Activated T-helper 2 cell treated with anti-CD3 and anti-CD28 coated beads, Interferon-gamma antibody, Interleukin-2, Interleukin-4, amounts not matched to agents 10 μg/mL and 5 μg/mL and 100 μg/mL, durations not matched to agents 14 hours and 24 hours and 36 hours (primary cell): ENCODE results near the gene CHST11. TPM values are rescaled to one million over a fixed set of nuclear protein-coding genes. Genes with fewer than 3 reads are reported as not detected.
A peak's percentile ranks its signal among the peaks of the same experiment; 100 is the strongest.

Source experiments
- DNase-seq: peaks from one replicate; pipeline ENCODE4 v3.0.0; 2021; ENCODE audit warnings: low spot score
- H3K27ac Mint-ChIP-seq: one replicate; pipeline ENCODE4 v1.8.0; 2021; ENCODE audit warnings: mixed read lengths
- H3K27me3 Mint-ChIP-seq: one replicate; pipeline ENCODE4 v1.8.0; 2021; ENCODE audit warnings: low read depth, mixed read lengths
- H3K36me3 Mint-ChIP-seq: one replicate; pipeline ENCODE4 v1.8.0; 2021; ENCODE audit warnings: low read depth, mixed read lengths
- H3K4me1 Mint-ChIP-seq: one replicate; pipeline ENCODE4 v1.8.0; 2021; ENCODE audit warnings: low read depth, mixed read lengths
- H3K4me3 Mint-ChIP-seq: one replicate; pipeline ENCODE4 v1.8.0; 2021; ENCODE audit warnings: low read depth, mild to moderate bottlenecking, moderate library complexity, mixed read lengths
- H3K9me3 Mint-ChIP-seq: one replicate; pipeline ENCODE4 v1.8.0; 2021; ENCODE audit warnings: mixed read lengths
- intact Hi-C: fragments of 100-400 bp; cut with micrococcal nuclease; formaldehyde crosslinking; loops from one replicate; pipeline ENCODE4 v1.15.1; 2023
- total RNA-seq: library from RNA; stranded (reverse); gene quantifications from 2 replicates; pipeline ENCODE4 v1.2.3, GENCODE V29; 2022

The CHST11 gene
- total RNA-seq, 1 donor from 2014 or later = 50.6 TPM

DNA sequence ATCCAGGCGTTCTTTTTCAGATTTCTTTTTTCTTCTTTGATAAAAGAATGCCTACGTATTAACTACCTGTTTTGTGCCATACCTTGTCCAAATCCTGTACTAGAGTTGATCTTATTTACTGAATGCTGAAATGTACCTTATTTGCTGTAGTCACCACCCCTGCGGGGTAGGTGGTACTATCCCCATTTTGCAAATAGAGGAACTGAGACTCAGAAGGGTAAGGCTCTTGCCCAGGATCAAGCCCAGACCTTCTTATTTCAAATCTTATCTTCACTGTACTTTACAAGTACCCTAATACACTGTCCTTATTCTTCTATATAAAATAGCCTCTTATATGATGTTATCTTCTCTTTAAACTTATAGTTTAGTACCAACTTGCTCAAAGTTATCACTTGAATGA, 294.8 kb downstream of the CHST11 start:
- intact Hi-C loops = no loop called here
- Mint-ChIP-seq H3K36me3 (peaks cover 30% of the 10 kb centered on the region), H3K27ac (no peak overlapping the region), H3K4me1 (peaks cover 30% of the 10 kb centered on the region), H3K4me3 (no peak overlapping the region), H3K27me3 (no peaks in the 10 kb centered on the region), H3K9me3 (no peaks in the 10 kb centered on the region)
- DNase-seq = no peak

DNA sequence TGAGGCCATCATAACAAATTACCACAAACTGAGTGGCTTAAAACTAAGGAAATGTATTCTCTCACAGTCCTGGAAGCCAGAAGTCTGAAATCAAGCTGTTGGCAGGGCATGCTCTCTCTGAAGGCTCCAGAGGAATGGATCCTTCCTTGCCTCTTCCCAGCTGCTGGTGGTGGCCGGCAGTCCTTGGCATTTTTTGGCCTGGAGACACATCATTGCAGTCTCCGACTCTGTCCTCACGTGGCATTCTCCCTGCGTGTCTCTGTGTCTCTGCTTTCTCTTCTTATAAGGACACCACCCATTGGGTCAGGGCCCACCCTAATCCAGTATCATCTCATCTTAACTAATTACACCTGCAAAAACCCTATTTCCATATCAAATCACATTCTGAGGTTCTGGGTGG, 295.3 kb downstream of the CHST11 start:
- Mint-ChIP-seq H3K4me3 (no peak overlapping the region), H3K36me3 (peaks cover 34% of the 10 kb centered on the region), H3K4me1 (peaks cover 30% of the 10 kb centered on the region), H3K27ac (no peak overlapping the region), H3K9me3 (no peaks in the 10 kb centered on the region), H3K27me3 (no peaks in the 10 kb centered on the region)
- intact Hi-C loops = no loop called here
- DNase-seq = no peak

DNA sequence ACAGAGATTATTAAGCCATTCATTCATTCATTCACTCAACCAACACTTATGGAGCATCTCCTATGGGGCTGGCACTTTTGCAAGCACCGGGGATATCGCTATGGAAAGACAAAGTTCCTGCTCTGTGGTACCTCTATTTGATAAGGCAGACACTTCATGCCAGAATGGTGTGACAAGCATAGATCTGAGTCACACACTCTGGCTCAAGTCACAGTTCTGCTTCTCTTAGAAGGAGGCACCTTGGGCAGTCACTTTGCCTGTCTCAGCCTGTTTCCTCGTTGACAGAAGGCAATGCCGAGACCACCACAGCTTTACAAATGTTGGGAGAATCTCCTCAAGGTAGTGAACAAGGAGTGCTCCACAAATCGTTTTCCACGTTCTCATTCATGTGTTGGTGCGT, 296.1 kb downstream of the CHST11 start:
- DNase-seq = no peak
- no peaks in the 10 kb centered on the region for H3K9me3 Mint-ChIP-seq
- H3K36me3 Mint-ChIP-seq = peaks cover 43% of the 10 kb centered on the region
- no peaks in the 10 kb centered on the region for H3K27me3 Mint-ChIP-seq
- peaks cover 23% of the 10 kb centered on the region for H3K4me1 Mint-ChIP-seq
- H3K4me3 Mint-ChIP-seq = no peak overlapping the region
- no peak overlapping the region for H3K27ac Mint-ChIP-seq
- intact Hi-C loops = no loop called here

DNA sequence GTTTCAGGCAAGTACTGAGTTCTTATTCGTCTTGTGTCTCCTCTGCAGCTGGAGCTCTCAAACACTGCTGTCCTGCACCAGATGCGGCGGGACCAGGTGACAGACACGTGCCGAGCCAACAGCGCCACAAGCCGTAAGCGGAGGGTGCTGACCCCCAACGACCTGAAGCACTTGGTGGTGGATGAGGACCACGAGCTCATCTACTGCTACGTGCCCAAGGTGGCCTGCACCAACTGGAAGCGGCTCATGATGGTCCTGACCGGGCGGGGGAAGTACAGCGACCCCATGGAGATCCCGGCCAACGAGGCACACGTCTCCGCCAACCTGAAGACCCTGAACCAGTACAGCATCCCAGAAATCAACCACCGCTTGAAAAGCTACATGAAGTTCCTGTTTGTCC, 300.2 kb downstream of the CHST11 start:
- H3K36me3 Mint-ChIP-seq = peaks cover 55% of the 10 kb centered on the region
- H3K27ac Mint-ChIP-seq = no peak overlapping the region
- no peak for DNase-seq
- H3K4me1 Mint-ChIP-seq = no peaks in the 10 kb centered on the region
- intact Hi-C loops = no loop called here
- H3K4me3 Mint-ChIP-seq = no peak overlapping the region
- H3K27me3 Mint-ChIP-seq = no peaks in the 10 kb centered on the region
- no peaks in the 10 kb centered on the region for H3K9me3 Mint-ChIP-seq

DNA sequence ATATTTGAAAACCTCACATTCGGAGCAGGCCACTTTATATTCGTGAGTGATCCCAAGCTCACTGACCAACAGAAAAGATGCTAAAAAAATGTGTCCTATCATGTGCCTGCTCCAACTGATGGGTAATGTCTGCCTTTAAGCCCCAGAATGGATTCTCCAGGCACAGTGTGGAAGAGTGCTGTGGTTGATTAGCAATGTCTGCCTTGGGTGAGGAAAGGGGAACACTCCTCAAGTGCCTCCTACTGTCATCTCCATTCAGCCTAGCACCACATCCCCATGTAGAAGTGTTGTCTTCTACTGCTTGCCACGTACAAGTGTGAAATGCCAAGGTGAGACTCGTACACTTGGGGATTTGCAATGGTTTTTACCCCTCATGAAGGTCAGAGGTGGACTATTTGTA, 302.0 kb downstream of the CHST11 start:
- no peak overlapping the region for H3K27ac Mint-ChIP-seq
- H3K36me3 Mint-ChIP-seq = peaks cover 52% of the 10 kb centered on the region
- no peaks in the 10 kb centered on the region for H3K27me3 Mint-ChIP-seq
- DNase-seq = no peak
- intact Hi-C loops = no loop called here
- no peaks in the 10 kb centered on the region for H3K9me3 Mint-ChIP-seq
- peaks cover 8% of the 10 kb centered on the region for H3K4me1 Mint-ChIP-seq
- no peak overlapping the region for H3K4me3 Mint-ChIP-seq

DNA sequence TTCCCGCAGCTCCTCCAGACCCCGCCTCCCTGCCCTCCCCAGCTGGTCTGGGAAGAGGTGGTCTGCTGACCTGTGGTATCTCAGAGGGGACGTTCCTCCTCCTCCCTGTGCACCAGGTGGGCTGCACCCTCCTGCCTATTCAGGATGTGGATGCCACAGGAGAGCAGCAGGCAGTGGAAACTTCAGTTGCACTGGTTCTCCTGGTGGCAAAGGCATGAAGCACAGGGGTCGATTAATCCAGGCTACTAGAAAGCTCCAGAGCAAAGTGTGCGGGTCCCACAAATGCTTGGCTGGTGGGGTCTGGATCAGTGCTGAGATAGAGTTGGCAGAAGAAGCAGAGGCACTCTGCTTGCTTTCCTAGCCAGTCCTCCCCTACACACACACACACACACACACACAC, 304.3 kb downstream of the CHST11 start:
- intact Hi-C loops = loop anchor here (5.0 to 10.0 kb wide), 3 partner anchors 79 to 299 kb away; partner anchors contain the start of gene SLC41A2

DNA sequence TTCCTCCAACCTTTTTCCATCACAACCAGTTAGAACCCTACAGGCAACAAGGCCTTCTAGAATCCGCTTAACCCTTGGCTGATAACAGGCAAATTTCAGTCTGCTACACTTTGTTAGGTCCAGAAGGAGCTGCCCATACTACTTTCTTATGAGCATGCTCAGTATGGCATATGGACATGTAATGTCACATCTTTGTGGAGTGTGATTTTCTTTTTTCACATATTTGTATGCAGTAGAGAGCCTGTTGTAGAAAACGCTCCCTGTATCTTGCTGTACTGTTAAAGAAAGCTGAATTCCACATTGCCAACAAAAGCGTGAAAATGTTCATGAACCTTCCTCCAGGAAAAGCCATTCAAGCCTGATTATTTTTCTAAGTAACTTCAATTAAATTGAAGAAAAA, 304.9 kb downstream of the CHST11 start:
- no peaks in the 10 kb centered on the region for H3K9me3 Mint-ChIP-seq
- no peak for DNase-seq
- H3K27ac Mint-ChIP-seq = no peak overlapping the region
- no peaks in the 10 kb centered on the region for H3K27me3 Mint-ChIP-seq
- no peak overlapping the region for H3K4me3 Mint-ChIP-seq
- intact Hi-C loops = loop anchor here (5.0 to 10.0 kb wide), 3 partner anchors 79 to 299 kb away; partner anchors contain the start of gene SLC41A2
- peaks cover 22% of the 10 kb centered on the region for H3K4me1 Mint-ChIP-seq
- H3K36me3 Mint-ChIP-seq = peaks cover 32% of the 10 kb centered on the region

More for the DNA sequence above, 304.3 kb downstream of the CHST11 start:
- peaks cover 37% of the 10 kb centered on the region for H3K36me3 Mint-ChIP-seq
- H3K4me3 Mint-ChIP-seq = no peak overlapping the region
- H3K27me3 Mint-ChIP-seq = no peaks in the 10 kb centered on the region
- H3K9me3 Mint-ChIP-seq = no peaks in the 10 kb centered on the region
- peaks cover 22% of the 10 kb centered on the region for H3K4me1 Mint-ChIP-seq
- no peak overlapping the region for H3K27ac Mint-ChIP-seq
- DNase-seq = no peak

DNA sequence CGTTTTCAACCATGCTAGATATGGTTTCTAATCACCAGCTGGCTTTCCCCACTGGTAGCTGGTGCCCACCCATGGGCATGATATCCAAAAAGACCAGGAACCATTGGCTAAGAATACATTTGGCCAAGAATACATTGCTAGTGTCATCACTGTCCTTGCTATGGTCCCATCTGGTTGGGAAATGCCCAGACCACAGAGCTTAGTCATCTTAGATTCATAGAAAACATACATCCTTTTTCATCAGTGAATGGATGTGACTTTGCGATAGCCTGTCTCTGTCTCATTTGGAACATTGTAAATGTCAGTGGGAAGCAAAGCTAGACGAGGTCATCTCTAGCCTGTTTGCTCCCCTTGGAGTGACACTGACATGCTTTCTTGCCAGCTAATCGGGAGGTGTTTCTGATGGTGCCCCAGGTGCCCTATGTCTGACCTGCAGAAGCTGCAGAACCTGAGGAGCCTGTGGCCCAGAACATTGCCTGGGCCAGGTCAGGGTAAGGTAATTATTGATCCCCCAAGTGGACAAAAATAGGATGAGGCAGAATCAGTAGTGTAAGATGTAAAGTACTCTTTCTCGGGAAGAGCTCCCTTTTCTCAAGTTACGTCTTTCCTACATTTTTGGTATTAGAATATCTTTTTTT, 306.5 kb downstream of the CHST11 start:
- Mint-ChIP-seq H3K4me3 (peak overlapping the region; percentile 20), H3K27me3 (no peaks in the 10 kb centered on the region), H3K9me3 (no peaks in the 10 kb centered on the region), H3K27ac (peak overlapping the region; percentile 76), H3K36me3 (peaks cover 16% of the 10 kb centered on the region), H3K4me1 (peaks cover 22% of the 10 kb centered on the region)
- intact Hi-C loops = loop anchor here (1.0 to 10.0 kb wide), 4 partner anchors 81 to 301 kb away; partner anchors contain the start of gene SLC41A2
- no peak for DNase-seq

DNA sequence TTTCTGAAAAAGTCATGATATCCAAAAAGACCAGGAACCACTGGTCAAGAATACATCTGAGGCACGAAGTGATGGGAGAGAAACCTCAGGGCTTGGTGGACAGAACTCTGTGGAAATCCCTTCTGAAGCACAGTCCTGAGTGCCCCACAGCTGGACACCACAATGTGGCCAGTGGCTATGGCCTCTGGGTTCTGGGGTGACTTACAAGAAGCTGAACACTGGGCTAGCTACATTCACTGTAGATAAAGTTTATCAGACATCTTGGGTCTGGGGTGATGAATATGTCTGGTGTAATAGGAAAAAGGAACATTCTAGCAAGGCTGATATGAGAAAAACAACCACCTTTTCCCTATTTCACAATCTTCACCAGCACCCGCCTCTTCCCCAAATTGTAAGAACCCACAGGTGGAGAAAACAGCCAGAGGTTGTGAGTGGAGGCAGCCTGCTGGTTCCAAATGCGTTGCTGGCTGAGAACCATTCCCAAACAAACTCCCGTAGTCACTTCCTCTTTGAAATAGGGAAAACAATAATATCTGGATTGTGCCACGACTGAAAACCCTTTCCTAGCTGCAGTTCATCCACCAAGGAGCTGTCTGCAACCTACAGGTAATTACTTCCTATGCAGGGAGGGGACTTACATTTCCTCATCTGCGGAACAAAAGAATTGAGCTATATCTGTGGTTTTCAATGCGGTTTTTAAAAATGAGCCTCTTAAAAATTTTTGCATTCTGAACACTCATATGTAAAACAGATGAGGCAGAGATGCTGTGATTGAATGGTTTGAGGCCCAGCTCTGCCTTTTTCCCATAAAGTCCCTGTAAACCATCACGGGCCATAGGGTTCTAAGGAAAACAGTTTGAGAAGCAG, 307.7 kb downstream of the CHST11 start:
- H3K36me3 Mint-ChIP-seq = peaks cover 7% of the 10 kb centered on the region
- no peak overlapping the region for H3K27ac Mint-ChIP-seq
- no peaks in the 10 kb centered on the region for H3K27me3 Mint-ChIP-seq
- H3K4me3 Mint-ChIP-seq = no peak overlapping the region
- intact Hi-C loops = loop anchor here (5.0 to 10.0 kb wide), 3 partner anchors 82 to 302 kb away; partner anchors contain the start of gene SLC41A2
- H3K9me3 Mint-ChIP-seq = no peaks in the 10 kb centered on the region
- no peak for DNase-seq
- H3K4me1 Mint-ChIP-seq = peaks cover 22% of the 10 kb centered on the region

DNA sequence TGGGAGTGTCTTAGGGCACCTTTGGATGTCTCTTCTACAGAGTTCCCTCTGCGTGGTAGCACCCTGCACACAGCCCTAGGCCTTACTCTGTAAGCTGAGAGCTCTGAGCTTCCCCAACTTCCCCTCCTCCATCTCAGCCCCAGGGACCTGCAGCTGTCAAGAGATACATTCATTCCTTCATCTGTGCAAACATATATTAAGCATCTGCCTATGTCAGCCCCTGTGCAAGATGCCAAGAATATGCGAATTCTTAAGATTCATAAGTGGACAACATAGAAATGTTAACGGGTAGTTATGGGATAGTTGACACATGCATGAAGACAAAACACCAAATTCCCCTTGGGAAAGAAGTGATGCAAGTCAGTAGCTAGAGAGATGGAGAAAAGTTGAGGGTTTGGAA, 310.5 kb downstream of the CHST11 start:
- Mint-ChIP-seq H3K4me1 (peaks cover 22% of the 10 kb centered on the region), H3K9me3 (peaks cover 5% of the 10 kb centered on the region), H3K4me3 (no peak overlapping the region), H3K27me3 (peaks cover 9% of the 10 kb centered on the region), H3K36me3 (peaks cover 7% of the 10 kb centered on the region), H3K27ac (no peak overlapping the region)
- intact Hi-C loops = loop anchor here (10.0 kb wide), 1 partner anchor 188 kb away; the partner anchor contains the start of gene SLC41A2
- DNase-seq = no peak

DNA sequence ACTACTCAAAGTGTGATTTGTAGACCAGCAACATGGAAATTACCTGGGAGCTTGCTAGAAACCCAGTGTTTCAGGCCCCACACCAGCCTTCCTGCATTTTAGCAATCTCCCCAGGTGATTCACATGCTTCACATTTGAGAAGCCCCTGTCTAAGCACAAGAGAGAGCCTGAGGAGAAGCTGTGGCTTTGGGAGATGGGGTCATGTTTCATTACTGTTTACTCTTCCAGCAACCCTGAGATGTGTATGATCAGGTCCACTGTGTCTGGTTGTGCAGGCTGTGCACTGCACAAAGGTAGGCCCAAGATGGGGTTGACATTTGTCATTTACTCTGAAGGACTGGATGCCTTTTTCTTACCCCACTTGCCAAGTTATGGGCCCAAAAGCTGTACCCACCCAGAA, 311.3 kb downstream of the CHST11 start:
- DNase-seq = no peak
- H3K4me1 Mint-ChIP-seq = peaks cover 19% of the 10 kb centered on the region
- peaks cover 9% of the 10 kb centered on the region for H3K36me3 Mint-ChIP-seq
- intact Hi-C loops = loop anchor here (10.0 kb wide), 1 partner anchor 187 kb away; the partner anchor contains the start of gene SLC41A2
- H3K27me3 Mint-ChIP-seq = peaks cover 13% of the 10 kb centered on the region
- no peak overlapping the region for H3K27ac Mint-ChIP-seq
- H3K9me3 Mint-ChIP-seq = peaks cover 11% of the 10 kb centered on the region
- H3K4me3 Mint-ChIP-seq = no peak overlapping the region

DNA sequence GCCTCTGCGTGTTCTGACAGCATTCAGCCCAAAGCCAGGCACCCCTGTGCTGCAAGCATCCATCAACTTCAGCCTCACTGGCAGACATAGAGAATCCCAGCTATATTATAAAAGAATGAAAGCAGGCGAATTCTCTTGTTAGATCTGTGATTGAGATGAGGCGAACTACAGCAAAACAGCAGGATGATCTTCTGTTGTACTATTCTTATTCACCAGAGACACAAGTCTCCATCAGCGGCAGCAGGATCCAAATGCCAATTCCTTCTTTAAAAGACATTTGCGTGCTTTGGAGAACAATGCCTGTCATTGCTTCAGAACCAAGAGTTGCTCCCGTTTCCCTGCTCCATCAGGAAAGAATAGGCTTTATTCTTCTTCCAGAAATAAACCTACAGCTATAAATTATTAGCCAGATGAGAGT, 312.4 kb downstream of the CHST11 start:
- DNase-seq = no peak
- Mint-ChIP-seq H3K27ac (no peak overlapping the region), H3K27me3 (peaks cover 19% of the 10 kb centered on the region), H3K9me3 (peaks cover 22% of the 10 kb centered on the region), H3K4me3 (no peak overlapping the region), H3K4me1 (peaks cover 12% of the 10 kb centered on the region), H3K36me3 (peaks cover 9% of the 10 kb centered on the region)
- intact Hi-C loops = loop anchor here (10.0 kb wide), 1 partner anchor 186 kb away; the partner anchor contains the start of gene SLC41A2

DNA sequence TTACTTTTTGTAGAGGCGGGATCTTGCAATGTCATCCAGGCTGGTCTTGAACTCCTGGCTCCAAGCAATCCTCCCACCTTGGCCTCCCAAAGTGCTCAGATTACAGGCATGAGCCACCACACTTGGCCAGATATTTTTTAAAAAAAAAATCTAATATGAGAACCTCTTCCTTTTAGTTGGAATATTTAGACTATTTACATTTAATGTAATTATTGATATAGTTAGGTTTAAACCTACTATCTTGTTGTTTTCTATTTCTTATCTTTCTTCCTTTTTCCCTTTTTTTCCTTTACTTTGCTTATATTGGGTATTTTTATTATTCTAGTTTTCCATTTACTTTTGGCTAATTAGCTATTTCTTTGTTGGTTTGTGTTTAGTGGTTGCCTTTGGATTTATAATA, 315.6 kb downstream of the CHST11 start:
- H3K9me3 Mint-ChIP-seq = peaks cover 24% of the 10 kb centered on the region
- H3K4me3 Mint-ChIP-seq = no peak overlapping the region
- intact Hi-C loops = no loop called here
- H3K36me3 Mint-ChIP-seq = peaks cover 9% of the 10 kb centered on the region
- H3K27me3 Mint-ChIP-seq = peaks cover 22% of the 10 kb centered on the region
- no peak overlapping the region for H3K27ac Mint-ChIP-seq
- DNase-seq = no peak
- peaks cover 3% of the 10 kb centered on the region for H3K4me1 Mint-ChIP-seq
